Glutamatergic neuron (in vitro differentiated cells): ENCODE data around the gene FOXR1. TPM values are rescaled to one million over a fixed set of nuclear protein-coding genes. Genes with fewer than 3 reads are reported as not detected.
A peak's percentile ranks its signal among the peaks of the same experiment; 100 is the strongest.

Source experiments
- DNase-seq: peaks from one replicate; pipeline ENCODE4 v3.0.0; 2022
- H3K27ac Mint-ChIP-seq: one replicate; pipeline ENCODE4 v1.8.0; 2020; ENCODE audit warnings: mild to moderate bottlenecking, mixed read lengths, inconsistent platforms; ENCODE audit not compliant: unreplicated experiment
- H3K27me3 Mint-ChIP-seq: one replicate; pipeline ENCODE4 v1.8.0; 2020; ENCODE audit warnings: mild to moderate bottlenecking, moderate library complexity, mixed read lengths, inconsistent platforms; ENCODE audit not compliant: unreplicated experiment
- H3K36me3 Mint-ChIP-seq: one replicate; pipeline ENCODE4 v1.8.0; 2020; ENCODE audit warnings: mild to moderate bottlenecking, mixed read lengths, inconsistent platforms; ENCODE audit not compliant: unreplicated experiment
- H3K4me1 Mint-ChIP-seq: one replicate; pipeline ENCODE4 v1.8.0; 2020; ENCODE audit warnings: mild to moderate bottlenecking, low read depth, mixed read lengths, inconsistent platforms; ENCODE audit not compliant: unreplicated experiment
- H3K4me3 Mint-ChIP-seq: one replicate; pipeline ENCODE4 v1.8.0; 2020; ENCODE audit warnings: mild to moderate bottlenecking, mixed read lengths, inconsistent platforms; ENCODE audit not compliant: unreplicated experiment
- H3K9me3 Mint-ChIP-seq: one replicate; pipeline ENCODE4 v1.8.0; 2020; ENCODE audit warnings: mild to moderate bottlenecking, moderate library complexity, mixed read lengths, inconsistent platforms; ENCODE audit not compliant: unreplicated experiment
- microRNA-seq: library from miRNA; unstranded; fragments of <30 nt; microRNA quantifications from one replicate; pipeline ENCODE4, GENCODE V29; 2020; ENCODE audit not compliant: unreplicated experiment
- total RNA-seq: library from RNA; stranded (reverse); fragmentation: NEBNext Ultra II Directional; extraction: Animal tissue kit (Norgen Biotek cat#: 25700); gene quantifications from one replicate; pipeline ENCODE4 v1.2.1, GENCODE V29; 2021; ENCODE audit not compliant: unreplicated experiment
- TF ChIP-seq, protein P1 (sequence below): fragments of 200-600 bp; sonication (generic); IDR thresholded peaks from one replicate; pipeline ENCODE4 v1.5.0; 2021; ENCODE audit not compliant: partially characterized antibody, unreplicated experiment

Gene FOXR1
- total RNA-seq, 1 donor from 2014 or later = not detected

- Mint-ChIP-seq H3K27me3 (peaks cover 5% of the 10 kb centered on the region), H3K36me3 (no peaks in the 10 kb centered on the region), H3K9me3 (peaks cover 3% of the 10 kb centered on the region), H3K4me1 (peaks cover 11% of the 10 kb centered on the region), H3K4me3 (peak within 1 kb of the TSS; percentile 86), H3K27ac (peak within 1 kb of the TSS; percentile 34)
- TF ChIP-seq, protein P1, sequence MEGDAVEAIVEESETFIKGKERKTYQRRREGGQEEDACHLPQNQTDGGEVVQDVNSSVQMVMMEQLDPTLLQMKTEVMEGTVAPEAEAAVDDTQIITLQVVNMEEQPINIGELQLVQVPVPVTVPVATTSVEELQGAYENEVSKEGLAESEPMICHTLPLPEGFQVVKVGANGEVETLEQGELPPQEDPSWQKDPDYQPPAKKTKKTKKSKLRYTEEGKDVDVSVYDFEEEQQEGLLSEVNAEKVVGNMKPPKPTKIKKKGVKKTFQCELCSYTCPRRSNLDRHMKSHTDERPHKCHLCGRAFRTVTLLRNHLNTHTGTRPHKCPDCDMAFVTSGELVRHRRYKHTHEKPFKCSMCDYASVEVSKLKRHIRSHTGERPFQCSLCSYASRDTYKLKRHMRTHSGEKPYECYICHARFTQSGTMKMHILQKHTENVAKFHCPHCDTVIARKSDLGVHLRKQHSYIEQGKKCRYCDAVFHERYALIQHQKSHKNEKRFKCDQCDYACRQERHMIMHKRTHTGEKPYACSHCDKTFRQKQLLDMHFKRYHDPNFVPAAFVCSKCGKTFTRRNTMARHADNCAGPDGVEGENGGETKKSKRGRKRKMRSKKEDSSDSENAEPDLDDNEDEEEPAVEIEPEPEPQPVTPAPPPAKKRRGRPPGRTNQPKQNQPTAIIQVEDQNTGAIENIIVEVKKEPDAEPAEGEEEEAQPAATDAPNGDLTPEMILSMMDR = no peak
- peak; percentile 98 for DNase-seq
Observed at GRCh38 chr11:119030329-119031047, 58.9 kb downstream of the FOXR1 start, which contains the start of gene SLC37A4. SLC37A4 (minus strand) TSS chr11:119030877.

Small RNA genes lying within 50 kb of the gene (microRNA-seq; reads per million reads assigned to microRNA genes)
- not detected for gene MIR3656

Other genes starting within 250 kb of the FOXR1 start
- gene DDX6, start 180.6 kb upstream of the FOXR1 start, total RNA-seq = 188 TPM
- gene CXCR5, start 87.9 kb upstream of the FOXR1 start, total RNA-seq = not detected
- 13.0 TPM for gene BCL9L, start 45.8 kb upstream of the FOXR1 start, total RNA-seq
- gene UPK2, start 15.5 kb upstream of the FOXR1 start, total RNA-seq = not detected
- gene CENATAC, start 26.4 kb downstream of the FOXR1 start, total RNA-seq = 72.3 TPM
- 673 TPM for gene RPS25, start 46.6 kb downstream of the FOXR1 start, total RNA-seq
- 85.1 TPM for gene TRAPPC4, start 47.0 kb downstream of the FOXR1 start, total RNA-seq
- gene SLC37A4, start 59.1 kb downstream of the FOXR1 start, total RNA-seq = 21.2 TPM
- gene HYOU1, start 85.4 kb downstream of the FOXR1 start, total RNA-seq = 193 TPM
- 32.7 TPM for gene VPS11, start 96.1 kb downstream of the FOXR1 start, total RNA-seq
- 30.4 TPM for gene HMBS, start 113.1 kb downstream of the FOXR1 start, total RNA-seq
- 36.1 TPM for gene DPAGT1, start 130.1 kb downstream of the FOXR1 start, total RNA-seq
- gene C2CD2L, start 135.6 kb downstream of the FOXR1 start, total RNA-seq = 32.8 TPM
- 58.1 TPM for gene HINFP, start 149.8 kb downstream of the FOXR1 start, total RNA-seq
- gene ABCG4, start 177.3 kb downstream of the FOXR1 start, total RNA-seq = 2.4 TPM
- 1.7 TPM for gene NLRX1, start 197.0 kb downstream of the FOXR1 start, total RNA-seq
- not detected for gene NHERF4, start 213.7 kb downstream of the FOXR1 start, total RNA-seq
- 40.5 TPM for gene CBL, start 234.6 kb downstream of the FOXR1 start, total RNA-seq